LoVo (cell line): ENCODE measurements around the gene TUBB.
A peak's percentile ranks its signal among the peaks of the same experiment; 100 is the strongest.
"Not testable (repeated sequence)": the region's sequence is repeated elsewhere in the genome, so short reads cannot be mapped to it uniquely, and the experiment has no call there.

Experiments used
- DNase-seq: peaks from one replicate; pipeline ENCODE4 v3.0.0-alpha.2; 2016; ENCODE audit warnings: low spot score

TUBB gene

DNA sequence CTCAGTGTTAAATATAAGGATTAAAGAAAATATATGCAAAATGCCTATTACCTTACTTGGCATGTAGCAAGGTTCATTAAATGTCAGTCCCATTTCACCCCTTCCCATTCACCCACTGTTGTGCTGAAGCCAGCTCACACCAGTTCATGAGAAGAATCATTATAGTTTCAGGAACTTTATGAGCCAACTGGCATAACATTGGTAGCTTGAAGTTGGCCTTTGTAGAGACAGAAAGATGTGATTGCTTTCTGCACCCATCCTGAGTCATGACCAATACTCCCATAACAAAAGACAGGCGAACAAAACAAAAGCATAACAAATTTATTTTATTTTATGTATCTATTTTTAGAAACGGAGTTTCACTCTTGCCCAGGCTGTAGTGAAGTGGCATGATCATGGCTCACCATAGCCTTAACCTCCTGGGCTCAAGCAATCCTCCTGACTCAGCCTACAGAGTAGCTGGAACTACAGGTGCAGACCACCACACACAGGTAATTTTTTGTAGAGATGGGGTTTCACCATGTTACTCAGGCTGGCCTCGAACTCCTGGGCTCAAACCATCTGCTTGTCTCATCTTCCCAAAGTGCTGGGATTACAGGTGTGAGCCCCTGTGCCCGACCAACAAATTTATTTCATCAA is 41.8 kb downstream of the TUBB start:
- no peak for DNase-seq

DNA sequence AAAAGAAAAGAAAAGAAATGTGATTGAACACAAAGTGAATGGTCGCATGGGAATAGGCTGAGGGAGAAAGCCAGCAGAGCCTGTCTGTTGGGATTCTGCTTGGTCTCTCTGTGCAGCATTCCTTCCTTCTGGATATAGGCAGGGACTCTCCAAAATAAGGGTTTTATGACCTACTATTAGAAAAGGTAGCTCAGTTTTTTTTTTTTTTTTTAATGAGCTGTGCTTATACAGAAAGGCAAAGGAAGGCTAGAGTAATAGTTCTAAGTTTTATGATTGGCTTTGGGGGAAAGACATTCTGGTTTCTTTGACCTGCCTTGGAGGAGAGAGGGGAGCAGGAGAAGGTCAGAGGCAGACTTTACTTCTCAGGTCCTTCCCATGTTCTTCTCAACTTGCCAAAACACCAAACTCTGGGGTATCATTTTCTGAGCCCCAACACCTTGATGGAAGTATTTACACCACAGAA is 43.0 kb downstream of the TUBB start:
- DNase-seq: no peak

DNA sequence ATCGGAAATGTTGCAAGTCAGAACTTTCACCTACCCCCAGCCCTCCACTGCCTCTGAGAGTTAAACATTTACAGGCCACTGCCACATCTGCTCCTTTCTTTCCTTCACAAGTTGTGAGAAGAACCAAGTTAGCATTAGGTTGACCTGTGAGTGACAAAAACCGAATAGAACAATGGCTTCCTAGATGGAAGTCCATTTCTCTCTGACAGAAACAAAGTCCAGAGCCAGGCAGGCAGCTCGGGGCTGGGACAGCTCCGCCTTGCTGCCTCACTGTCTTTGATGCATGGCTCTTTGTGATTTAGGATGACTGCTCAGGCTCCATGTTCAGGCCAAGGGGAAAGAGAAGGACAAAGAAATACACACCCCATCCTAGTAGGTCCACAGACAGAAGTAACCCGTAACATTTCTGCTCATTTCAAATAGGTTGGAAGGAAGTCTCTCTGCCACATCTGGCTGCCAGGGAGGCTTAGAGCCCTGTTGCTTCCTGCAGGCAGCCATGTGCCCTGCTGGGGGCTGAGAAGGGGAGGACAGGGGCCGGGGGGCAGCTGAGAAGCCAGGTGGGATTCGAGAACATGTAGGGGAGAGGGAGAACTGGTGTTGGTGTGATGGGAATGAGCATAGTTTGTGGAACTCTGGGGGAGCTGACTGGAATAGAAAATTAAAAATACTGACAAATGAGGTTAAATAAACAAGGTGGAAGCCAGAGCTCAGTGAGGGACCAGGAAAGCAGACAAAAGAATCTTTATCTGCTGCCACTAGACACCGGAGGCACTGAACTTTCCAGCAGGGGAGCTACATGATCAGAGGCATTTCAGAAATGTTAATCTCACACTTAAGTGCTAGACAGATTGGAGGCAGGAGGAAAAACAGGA is 43.7 kb downstream of the TUBB start:
- peak; percentile 65 for DNase-seq

DNA sequence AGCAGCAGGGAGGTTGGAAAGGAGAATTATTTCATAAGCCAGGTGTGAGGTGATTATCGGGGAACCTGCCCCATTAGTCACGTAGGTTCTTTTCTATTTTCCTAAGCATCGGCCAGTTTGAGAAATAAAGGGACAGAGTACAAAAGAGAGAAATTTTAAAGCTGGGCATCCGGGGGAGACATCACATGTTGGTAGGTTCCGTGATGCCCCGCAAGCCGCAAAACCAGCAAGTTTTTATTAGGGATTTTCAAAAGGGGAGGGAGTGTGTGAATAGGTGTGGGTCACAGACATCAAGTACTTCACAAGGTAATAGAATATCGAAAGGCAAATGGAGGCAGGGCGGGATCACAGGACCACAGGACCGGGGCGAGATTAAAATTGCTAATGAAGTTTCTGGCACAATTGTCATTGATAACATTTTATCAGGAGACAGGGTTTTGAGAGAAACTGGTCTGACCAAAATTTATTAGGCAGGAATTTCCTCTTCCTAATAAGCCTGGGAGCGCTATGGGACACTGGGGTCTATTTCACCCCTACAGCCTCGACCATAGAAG is 44.4 kb downstream of the TUBB start:
- DNase-seq: not testable (repeated sequence)

DNA sequence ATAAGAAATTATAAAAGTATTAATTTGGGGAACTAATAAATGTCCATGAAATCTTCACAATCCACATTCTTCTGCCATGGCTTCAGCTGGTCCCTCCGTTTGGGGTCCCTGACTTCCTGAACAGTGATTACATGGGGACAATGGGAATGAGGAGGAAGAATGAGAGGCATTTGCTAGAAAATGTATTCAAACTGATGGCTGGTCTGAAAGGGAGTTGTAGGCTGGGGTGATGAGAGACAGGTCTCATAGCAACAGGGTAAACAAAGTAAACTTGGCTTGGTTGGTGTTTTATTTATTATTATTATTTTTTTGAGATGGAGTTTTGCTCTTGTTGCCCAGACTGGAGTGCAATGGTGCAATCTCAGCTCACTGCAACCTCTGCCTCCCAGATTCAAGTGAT is 45.3 kb downstream of the TUBB start:
- not testable (repeated sequence) for DNase-seq

DNA sequence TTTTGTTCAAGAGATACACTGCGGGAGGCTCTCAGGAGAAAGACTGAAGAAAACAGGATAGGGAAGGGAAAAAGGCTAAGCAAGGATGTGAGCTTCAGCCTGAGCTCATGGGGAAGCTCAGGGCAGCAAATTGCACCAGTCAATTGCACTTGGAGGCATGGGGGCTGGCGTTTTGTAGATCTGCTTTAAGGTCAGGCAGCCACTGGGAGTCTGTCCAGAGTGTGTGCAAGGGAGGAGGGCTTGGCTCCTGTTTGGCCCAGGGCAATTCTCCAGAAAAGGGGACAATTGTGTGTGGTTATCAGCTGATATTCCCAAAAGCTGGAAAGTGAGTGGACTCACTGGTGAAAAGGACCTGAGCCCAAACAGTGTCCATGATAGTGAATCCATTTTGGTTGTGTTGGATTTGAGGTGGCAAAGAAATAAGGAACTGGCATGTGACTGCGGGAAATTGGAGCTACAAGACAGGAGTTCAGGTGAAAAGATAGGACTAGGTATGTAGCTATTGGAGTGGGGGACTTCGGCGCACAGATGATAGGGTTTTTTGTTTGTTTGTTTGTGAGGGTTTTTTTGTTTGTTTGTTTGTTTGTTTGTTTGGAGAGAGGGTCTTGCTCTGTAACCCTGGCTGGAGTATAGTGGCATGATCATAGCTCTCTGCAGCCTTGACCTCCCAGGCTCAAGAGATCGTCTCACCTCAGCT is 46.5 kb downstream of the TUBB start:
- DNase-seq: no peak

DNA sequence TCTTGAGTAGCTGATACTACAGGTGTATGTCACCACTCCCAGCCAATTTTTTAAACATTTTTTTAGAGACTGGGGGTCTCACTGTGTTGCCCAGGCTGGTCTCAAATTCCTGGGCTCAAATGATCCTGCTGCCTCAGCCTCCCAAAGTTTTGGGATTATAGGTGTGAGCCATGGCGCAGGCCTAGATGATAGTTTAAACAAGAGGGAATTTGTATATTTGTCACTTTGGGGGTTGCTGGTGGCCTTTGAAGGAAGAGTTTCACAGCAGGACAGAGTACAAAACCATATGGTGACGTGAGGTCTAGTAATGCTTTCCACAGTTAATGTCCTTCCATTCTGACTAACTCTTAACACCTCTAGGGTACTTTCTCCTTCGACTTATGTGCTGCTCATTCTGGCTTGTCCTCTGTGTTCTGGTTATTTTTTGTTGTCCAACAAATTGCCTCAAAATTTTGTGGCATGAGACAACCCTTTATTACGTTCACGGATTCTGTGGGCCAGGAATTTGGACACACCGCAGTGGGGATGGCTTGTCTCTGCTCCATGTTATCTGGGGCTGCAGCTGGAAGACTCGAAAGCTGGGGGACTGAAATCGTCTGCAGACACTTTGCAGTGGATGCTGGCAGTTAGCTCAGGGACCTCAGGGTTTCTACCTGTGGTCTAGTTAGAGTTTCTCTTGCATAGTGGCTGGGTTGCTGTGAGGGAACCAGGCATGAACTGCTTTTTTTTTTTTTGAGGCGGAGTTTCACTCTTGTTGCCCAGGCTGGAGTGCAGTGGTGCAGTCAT is 47.2 kb downstream of the TUBB start:
- no peak for DNase-seq

DNA sequence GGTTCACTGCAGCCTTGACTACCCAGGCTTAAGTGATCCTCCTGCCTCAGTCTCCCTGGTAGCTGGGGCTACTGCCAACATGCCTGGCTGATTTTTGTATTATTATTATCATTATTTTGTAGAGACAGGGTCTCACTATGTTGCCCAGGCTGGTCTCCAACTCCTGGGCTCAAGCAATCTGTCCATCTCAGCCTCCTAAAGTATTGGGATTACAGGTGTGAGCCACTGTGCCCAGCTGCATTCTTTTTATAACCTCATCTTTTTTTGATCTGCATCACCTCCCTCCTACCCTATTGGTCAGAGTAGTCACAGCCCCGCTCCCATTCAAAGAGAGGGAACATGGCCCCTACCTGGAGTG is 47.8 kb downstream of the TUBB start:
- DNase-seq: no peak

DNA sequence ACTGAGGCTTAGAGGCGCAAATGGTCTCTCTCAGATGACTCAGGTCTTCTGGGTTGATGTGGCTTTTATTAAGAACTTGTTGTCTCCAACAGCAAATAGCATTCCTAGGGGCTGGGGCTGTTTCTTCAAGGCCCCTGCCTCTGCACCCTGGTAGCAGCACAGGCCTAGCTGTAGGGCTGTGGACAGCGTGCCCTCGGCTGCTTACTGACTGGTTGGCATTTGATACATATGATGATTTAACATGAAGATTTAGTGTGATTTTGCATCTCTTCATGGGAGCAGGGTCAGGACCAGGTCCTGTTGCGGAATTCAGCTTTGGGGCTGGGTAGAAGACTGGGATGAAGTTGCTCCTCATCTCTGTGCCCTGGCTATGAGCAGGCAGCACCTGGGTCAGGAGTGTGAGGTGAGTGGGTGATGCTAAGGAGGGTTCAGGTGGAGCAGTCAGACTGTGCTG is 48.5 kb downstream of the TUBB start:
- DNase-seq: no peak

DNA sequence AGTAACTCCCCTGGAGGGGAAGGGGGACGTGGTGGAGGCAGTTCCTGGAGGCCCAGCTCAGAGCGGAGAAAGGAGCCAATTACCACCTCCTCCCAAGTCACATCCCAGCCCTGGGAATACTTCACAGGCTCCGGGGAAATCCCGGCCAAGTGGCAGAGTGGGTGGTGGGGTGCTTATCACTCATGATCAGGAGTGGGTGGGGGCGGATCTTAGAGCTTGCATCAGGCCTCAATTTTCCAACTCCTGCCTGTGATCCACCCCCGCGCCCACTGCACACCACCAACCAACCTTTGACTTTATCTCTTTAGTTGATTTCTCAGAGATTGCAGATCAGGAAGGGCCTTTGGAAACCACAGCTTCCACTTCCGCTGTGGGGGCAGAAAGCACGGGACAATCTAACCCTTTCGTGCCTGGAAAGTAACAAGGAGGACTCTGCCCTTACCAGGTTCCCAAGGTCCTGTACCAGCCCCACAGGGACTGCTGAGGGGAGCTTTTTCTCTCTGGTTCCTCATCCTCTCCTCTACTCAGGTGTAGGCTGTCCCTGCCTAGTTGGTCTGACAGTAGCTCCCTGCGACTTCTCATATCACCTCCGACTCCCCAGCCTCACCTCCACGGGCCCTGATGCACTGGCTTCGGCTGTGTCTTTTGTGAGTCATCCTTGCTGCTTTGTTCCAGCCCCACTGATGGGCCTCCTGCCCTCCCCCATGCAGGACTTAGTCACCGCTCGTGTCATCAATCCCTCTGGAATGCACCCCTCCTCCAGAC is 49.1 kb downstream of the TUBB start:
- peak; percentile 85 for DNase-seq

DNA sequence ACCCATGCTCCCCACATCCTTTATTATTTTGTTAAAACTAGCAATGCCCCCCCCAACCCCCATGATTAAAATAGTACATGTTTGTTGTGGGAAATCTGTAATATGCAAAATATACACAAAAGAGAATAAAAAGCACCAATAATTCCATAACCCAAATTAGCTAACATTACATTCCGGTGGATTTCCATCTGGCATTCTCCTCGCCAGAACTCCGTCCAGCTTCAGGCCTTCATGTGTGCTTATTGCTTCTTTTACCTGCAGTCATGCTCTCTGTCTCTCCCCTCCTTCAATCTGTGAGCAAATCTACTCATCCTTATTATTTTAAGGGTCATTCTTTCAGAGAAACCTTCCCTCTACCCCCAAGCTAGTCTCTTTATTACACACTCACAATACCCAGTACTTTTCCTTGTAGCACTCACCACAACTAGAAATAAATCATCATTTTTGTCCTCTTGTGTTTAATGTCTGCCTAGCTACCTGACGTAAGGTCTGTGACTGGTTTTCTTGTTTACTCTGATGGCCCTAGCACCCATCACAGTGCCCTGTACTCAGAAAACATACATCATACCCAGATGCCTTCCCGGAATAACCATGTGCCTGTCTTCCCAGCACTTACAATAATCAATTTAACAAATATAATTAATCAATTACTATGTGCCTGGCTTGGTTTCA is 49.8 kb downstream of the TUBB start:
- no peak for DNase-seq

DNA sequence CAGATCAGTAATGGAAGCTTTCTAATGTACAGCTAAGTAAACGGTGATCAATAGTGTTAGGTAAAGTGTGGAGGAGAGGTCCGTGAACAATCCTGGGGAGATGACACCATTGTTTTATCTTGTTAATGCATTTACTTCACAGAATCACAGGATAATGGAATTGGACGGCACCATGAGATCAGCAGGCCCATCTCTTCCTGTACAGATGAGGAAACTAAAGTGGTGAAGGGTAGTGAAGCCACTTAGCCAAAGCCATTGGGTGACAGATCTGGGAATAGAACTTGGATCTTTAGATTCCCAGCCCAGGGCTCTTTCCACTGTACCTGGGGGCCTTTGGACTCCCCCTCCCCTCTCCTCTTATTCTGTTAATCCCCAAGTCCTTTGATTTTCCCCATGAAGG is 50.4 kb downstream of the TUBB start:
- no peak for DNase-seq

DNA sequence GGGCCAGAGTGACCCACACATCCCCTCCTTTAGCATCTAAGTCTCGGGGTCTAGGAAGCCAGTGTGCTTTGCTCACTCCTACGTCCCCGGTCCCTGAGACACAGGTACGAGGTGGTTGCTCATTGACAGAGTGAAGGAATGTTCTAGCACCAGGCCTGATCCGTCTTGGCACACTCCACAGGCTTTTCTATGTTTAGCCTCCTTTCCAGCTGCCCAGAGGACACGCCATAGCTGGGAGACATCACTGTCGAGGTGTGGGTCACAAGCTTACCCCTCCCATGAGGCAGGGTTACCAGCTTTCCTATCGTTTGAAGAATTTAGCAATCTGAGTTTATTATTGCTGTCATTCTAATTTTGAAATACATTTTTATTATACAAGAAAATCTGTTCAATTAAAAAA is 54.5 kb downstream of the TUBB start:
- DNase-seq: no peak
